ENCODE results near the gene FCF1.
"Not testable (repeated sequence)": the region's sequence is repeated elsewhere in the genome, so short reads cannot be mapped to it uniquely, and the experiment has no call there.

Gene FCF1

DNA sequence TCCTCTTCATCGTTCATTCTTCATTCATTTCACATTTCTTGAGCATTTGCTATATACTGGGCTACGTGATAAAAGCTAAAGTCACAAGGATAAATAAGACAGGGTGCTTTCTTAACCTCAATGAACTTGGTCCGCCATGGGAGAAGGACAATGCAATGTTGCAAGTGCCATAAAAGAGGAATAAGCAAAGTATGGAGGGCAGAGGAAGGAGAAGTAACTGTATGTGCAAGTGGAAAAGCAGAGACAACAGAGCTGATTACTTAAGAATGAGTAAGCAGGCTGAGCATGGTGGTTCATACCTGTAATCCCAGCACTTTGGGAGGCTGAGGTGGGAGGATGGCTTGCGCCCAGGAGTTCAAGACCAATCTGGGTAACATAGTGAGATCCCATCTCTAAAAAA, 14.5 kb upstream of the FCF1 start:
- in situ Hi-C loops (cut with HindIII; ENCODE audit: low sequenced_read_pairs) = no loop called here

DNA sequence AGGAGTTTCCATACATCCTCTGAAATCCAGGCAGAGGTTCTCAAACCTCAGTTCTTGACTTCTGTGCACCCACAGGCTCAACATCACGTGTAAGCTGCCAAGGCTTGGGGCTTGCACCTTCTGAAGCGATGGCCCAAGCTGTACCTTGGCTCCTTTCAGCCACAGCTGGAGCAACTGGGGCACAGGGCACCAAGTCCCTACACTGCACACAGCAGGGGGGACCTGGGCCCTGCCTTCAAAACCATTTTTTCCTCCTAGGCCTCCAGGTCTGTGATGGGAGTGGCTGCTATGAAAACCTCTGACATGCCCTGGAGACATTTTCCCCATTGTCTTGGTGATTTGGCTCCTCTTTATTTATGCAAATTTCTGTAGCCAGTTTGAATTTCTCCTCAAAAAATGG, 10.7 kb upstream of the FCF1 start:
- in situ Hi-C loops (cut with HindIII; ENCODE audit: low sequenced_read_pairs) = no loop called here

GRCh38 chr14:74703043-74703442, 9.9 kb upstream of the FCF1 start:
- in situ Hi-C loops (cut with HindIII; ENCODE audit: low sequenced_read_pairs) = no loop called here

GRCh38 chr14:74704656-74705055, 8.3 kb upstream of the FCF1 start:
- in situ Hi-C loops (cut with HindIII; ENCODE audit: low sequenced_read_pairs) = no loop called here

DNA sequence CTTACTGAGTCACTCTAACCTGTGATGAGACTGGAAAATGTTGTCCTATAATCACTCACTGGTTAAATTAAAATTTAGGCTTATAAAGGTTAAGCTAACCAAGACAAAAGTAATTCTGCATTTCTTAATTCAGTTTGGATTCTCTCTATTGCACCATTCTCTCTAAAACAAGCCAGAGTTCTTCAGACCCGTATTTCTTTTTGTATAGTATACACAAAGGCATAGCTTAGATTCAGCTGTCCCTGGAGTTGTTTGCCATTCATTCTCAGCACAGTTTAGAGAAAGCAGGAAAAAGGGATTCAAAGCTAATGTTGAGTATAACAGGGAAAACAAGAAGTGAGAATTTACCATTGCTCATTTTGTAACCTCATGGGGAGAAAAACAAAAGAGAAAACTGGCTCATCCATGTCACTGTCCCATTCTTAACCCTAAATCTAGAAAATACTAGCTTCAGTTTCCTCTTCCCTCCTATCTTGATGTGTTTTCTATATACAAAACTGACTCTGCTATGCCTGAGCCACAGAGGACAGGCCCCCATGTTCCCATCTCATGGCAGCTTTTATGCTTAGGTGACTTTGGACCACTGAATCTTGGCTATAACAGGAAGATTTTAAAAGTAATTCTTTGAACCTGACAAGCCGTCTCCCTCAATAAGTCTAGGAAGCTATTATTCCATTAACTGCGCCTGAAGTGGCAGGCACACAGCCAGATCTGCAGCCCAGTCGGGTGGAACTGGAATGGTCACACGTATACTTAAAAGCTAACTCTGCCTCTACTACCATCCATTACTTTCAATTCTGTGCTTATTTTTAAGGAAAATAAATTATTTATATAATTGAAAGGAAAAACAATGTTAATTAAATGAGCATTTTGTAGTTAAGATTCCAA, 7.1 kb upstream of the FCF1 start:
- in situ Hi-C loops (cut with HindIII; ENCODE audit: low sequenced_read_pairs) = no loop called here

GRCh38 chr14:74710480-74710879, 2.5 kb upstream of the FCF1 start:
- in situ Hi-C loops (cut with HindIII; ENCODE audit: low sequenced_read_pairs) = no loop called here

DNA sequence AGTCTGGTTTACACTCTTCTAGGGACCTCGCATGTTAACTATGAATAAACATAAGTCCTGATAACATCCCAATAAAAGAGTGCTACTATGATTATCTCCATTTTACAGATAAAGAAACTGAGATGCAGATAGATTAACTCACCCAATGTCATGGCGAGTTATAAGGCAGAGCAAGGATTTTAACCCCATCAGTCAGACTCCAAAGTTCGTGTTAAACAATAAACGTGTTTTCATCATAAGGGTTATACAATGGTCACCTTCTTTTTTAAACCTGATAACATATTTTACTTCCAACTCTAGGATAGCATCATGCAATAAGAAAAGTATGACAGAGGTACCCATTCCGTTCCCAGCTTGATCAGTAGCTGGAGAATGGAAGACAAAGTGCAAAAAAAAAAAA, 1.3 kb upstream of the FCF1 start:
- in situ Hi-C loops (cut with HindIII; ENCODE audit: low sequenced_read_pairs) = no loop called here

DNA sequence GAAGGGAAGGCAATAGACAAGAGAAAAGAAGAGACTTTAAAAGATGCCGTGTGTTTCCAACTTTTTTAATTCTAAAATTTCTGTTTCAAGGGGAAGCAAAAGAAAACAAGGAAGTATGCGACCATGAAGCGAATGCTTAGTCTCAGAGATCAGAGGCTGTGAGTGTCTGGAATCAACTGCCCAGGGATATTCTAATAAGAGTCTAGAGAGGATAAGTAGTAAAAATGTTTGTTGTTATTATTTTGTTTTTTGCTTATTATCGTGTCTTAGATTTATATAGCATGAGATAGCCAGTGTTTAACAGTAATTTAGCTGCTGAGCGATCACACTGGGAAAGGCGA, 421 bp downstream of the FCF1 start:
- in situ Hi-C loops (cut with HindIII; ENCODE audit: low sequenced_read_pairs) = no loop called here

GRCh38 chr14:74720526-74720925, 7.6 kb downstream of the FCF1 start:
- in situ Hi-C loops (cut with HindIII; ENCODE audit: low sequenced_read_pairs) = no loop called here

- in situ Hi-C loops (cut with HindIII; ENCODE audit: low sequenced_read_pairs) = no loop called here
Observed at GRCh38 chr14:74723134-74723533, 10.2 kb downstream of the FCF1 start.

DNA sequence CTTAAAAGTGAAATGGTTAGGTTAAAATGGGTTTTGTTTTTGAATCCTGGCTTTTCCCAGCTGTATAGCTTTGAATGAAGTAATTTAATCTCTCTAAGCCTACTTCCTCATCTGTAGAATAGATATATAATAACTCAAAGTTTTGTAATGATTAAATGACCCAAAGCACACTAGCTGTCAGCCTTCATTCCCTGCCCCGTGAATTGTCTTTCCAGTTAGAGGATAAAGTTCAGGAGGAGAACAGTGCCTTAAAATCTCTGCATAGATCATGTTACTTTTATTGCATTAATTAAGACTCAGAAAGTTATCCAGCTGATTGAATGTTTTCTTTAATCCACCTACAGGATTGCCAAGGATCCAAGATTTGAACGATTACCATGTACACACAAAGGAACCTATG, 19.4 kb downstream of the FCF1 start:
- in situ Hi-C loops (cut with HindIII; ENCODE audit: low sequenced_read_pairs) = no loop called here

- in situ Hi-C loops (cut with HindIII; ENCODE audit: low sequenced_read_pairs) = no loop called here
Observed at GRCh38 chr14:74733221-74733620, 20.3 kb downstream of the FCF1 start.

DNA sequence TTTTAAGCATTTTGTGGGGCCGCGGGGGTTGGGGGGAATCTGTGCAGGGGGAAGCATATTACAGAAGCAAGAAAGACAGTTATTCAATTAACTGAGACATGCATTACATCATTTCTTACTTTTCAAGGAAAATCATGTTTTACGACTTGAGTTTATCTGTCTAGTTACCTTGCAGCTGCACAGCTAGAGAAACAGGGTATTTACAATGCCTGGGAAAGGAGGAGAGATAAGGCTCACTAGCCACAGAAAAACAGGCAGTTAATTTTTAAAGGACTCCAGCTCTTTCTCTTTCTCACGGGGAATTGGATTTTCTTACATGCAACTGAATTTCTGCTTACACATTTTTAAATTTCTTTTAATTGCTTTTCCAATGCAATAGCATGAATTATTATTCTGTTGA, 22.2 kb downstream of the FCF1 start:
- in situ Hi-C loops (cut with HindIII; ENCODE audit: low sequenced_read_pairs) = no loop called here

DNA sequence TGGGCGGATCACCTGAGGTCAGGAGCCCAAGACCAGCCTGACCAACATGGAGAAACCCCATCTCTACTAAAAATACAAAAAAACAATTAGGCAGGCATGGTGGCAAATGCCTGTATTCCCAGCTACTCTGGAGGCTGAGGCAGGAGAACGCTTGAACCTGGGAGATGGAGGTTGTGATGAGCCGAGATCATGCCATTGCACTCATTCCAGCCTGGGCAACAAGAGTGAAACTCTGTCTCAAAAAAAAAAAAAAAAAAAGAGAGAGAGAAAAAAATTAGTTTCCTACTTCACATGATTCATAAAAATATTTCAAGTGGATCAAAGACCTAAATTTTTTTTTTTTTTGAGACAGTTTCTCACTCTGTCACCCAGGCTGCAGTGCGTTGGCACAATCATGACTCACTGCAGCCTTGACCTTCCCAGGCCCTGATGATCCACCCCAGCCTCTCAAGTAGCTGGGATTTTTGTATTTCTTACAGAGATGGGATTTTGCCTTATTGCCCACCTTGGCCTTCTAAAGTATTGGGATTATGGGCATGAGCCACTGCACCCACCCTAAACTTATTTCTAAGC, 24.9 kb downstream of the FCF1 start:
- in situ Hi-C loops (cut with HindIII; ENCODE audit: low sequenced_read_pairs) = no loop called here

- in situ Hi-C loops (cut with HindIII; ENCODE audit: low sequenced_read_pairs) = no loop called here
Observed at GRCh38 chr14:74739293-74740030, 26.5 kb downstream of the FCF1 start.

DNA sequence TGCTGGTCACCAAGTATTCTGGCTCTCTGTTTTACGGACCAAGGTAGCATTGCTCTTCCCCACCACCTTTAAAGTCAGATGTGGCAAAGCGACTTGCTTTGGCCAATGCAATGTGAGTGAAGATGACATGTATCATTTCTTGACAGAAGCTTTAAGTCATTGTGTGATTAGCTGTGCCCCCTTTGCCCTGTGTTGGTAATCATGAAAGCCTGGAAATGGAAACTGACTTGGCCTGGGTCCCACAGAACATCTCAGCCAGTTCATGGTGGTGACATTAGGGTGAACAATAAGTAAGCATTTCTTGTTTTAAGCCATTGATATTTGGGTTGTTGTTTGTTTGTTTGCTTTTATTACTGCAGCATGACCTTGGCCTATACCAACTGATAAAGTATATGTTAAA, 34.3 kb downstream of the FCF1 start:
- in situ Hi-C loops (cut with HindIII; ENCODE audit: low sequenced_read_pairs) = no loop called here

DNA sequence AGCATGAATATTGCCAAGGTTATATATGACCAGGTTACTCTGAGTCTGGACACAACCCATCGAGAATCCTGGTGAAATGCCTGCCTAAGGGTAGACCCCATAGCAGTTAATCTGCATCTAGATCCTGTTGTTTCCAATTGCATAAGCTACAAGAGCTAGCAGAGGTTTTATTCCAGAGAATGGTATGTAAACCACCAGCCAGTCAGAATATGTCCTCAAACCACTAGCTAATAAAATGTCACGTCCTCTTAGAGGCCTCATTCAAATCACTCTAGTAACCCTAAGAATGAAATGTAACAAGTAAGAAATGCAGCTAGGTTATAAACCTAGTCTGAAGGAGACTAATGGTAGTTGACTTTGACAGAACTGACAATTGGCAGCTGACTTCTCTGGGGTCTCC, 41.2 kb downstream of the FCF1 start:
- in situ Hi-C loops (cut with HindIII; ENCODE audit: low sequenced_read_pairs) = no loop called here

DNA sequence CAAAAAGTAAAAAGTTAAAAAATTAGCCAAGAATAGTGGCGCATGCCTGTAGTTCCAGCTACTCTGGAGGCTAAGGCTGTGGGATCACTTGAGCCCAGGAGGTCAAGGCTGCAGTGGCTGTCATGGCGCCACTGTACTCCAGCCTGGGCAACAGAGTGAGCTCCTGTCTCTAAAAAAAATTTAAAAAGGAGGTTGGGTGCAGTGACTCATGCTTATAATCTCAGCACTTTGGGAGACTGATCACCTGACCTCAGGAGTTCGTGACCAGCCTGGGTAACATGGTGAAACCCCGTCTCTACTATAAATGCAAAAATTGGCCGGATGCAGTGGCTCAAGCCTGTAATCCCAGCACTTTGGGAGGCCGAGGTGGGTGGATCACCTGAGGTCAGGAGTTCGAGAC, 42.0 kb downstream of the FCF1 start:
- in situ Hi-C loops (cut with HindIII; ENCODE audit: low sequenced_read_pairs) = no loop called here

DNA sequence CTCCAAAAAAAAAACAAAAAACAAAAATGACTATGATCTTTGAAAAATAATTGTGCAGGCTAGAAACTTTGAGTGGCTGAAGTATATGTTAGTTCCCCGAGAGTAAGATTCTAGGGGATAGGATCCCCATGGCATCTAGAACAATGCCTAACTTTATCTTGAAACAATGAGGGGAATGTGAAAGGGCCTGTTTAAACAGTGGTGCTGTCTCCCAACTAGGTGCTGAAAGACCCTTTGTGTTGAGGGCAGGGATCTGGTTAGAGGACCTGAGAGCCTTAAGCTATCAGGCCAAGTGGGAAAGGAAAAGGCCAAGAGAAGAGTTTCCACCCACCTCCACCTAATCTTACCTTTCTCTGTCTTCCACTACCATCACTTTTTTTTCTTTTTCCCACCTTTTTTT, 43.4 kb downstream of the FCF1 start:
- in situ Hi-C loops (cut with HindIII; ENCODE audit: low sequenced_read_pairs) = no loop called here

DNA sequence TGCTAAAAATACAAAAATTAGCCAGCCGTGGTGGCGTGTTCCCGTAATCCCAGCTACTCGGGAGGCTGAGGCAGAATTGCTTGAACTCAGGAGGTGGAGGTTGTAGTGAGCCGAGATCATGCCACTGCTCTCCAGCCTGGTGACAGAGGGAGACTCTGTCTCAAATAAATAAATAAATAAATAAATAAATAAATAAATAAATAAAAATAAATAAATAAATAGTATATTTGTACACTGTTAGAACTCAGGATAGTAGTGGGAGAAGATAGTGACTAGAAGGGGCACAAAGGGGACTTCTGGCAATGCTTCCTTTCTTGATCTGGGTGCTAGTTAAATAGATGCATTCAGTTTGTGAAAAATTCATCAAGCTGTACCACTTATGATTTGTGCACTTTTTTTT, 45.6 kb downstream of the FCF1 start:
- in situ Hi-C loops (cut with HindIII; ENCODE audit: low sequenced_read_pairs) = not testable (repeated sequence)

DNA sequence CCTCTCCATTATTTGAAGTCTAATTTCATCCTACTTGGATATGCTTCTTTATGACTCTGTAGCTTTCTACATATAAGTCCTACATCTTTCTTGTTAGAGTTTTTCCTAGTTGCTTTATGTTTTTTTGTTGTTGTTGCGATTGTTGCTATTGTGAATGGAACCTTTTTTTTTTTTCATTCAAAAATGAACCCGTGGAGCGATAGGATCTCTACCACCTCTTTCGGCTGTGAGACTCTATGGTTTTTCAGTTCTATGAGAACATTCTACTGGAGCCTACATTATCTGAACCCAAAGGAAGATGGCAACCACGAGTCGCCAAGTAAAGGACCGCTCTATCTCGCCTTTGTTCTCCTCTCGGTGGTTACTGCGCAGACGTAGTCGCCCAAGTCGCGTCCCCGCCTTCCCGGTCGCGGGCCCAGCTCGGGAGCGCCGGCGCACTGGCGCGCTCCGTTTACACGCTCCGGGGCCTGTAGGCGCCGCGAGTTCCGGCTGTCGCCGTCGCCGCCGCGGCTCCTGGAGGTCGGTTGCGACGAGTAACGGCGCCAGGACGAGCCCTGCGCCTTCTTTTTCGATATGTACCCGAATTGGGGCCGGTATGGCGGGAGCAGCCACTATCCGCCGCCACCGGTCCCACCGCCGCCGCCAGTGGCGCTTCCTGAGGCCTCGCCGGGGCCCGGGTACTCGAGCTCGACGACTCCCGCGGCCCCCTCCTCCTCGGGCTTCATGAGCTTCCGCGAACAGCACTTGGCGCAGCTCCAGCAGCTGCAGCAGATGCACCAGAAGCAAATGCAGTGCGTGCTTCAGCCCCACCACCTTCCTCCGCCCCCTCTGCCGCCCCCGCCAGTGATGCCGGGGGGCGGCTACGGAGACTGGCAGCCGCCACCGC, 50.2 kb downstream of the FCF1 start, which contains the start of gene YLPM1:
Gene YLPM1, plus strand, starts transcription at position 400 of the 886 bp plus-strand sequence. Its CDS starts 174 bp downstream, at position 574.
- in situ Hi-C loops (cut with HindIII; ENCODE audit: low sequenced_read_pairs) = no loop called here

Data from DLD1 (cell line).